SK-N-SH (cell line): Measurements from ENCODE around the gene TRPV2.

Source experiments
- CHD2 ChIP-seq: fragments of 150-350 bp; IDR thresholded peaks from 2 replicates; pipeline ENCODE4 v1.6.1; 2018; ENCODE audit warnings: low read length; ENCODE audit not compliant: partially characterized antibody
- POLR2AphosphoS5 ChIP-seq: IDR thresholded peaks from 2 replicates; pipeline ENCODE4 v1.6.1; 2012; ENCODE audit warnings: low read depth, low read length
- RAD21 ChIP-seq: IDR thresholded peaks from 2 replicates; pipeline ENCODE4 v1.6.1; 2012; ENCODE audit warnings: mild to moderate bottlenecking, low read length
- RCOR1 ChIP-seq: fragments of 150-350 bp; IDR thresholded peaks from 2 replicates; pipeline ENCODE4 v1.6.1; 2017; ENCODE audit warnings: antibody characterized with exemption, low read length
- USF2 ChIP-seq: fragments of 150-350 bp; IDR thresholded peaks from 2 replicates; pipeline ENCODE4 v1.6.1; 2017; ENCODE audit warnings: antibody characterized with exemption, low read length, low read depth, borderline replicate concordance

GRCh38 chr17:16482253-16482652 lies 66.9 kb downstream of the TRPV2 start:
- TF ChIP-seq USF2 (no peak), POLR2AphosphoS5 (no peak), RAD21 (no peak), CHD2 (no peak), RCOR1 (no peak)
